HG03442 (cell line): Measurements from ENCODE around the gene GFPT2.

ENCODE experiments used
- ATAC-seq: cut with Tn5 transposase; IDR thresholded peaks from one replicate; pipeline ENCODE4 v1.9.1; 2021; ENCODE audit warnings: mild to moderate bottlenecking, moderate library complexity; ENCODE audit not compliant: unreplicated experiment

GFPT2 gene

DNA sequence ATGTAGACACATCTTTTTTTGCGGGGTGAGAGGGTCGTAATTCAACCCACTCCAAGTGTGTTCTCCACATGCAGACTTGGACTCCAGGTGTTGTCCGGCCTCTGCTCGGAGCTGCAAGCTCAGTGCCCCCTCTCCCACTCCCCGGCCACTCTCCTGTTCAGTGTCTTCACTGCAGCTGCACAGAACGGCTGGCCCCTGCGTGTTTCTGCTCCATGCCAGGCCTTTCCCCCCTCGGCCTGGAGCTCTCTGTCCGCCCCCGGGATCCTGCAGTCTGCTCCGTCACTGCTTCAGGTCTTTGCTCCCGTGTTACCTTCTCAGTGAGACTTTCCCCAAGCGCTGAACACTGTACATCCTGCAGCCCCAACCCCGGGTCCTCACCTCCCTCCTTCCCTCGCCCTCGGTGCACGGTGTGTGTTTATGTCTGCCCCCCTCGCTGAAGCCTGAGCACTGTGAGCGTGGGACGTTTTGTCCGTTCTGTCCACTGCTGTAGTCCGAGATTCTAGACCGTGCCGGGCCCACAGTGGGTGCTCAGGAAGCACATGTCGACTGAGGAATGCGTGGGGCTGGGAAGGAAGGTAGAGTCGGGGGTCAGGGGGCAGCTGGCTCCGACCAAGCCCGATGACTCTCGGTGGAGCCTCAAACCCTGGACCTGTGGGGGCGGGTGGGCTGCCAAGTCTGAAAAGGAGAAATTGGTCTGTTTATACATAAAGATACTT, 26.4 kb upstream of the GFPT2 start:
- ATAC-seq: no peak

GRCh38 chr5:180378438-180379344, 25.6 kb upstream of the GFPT2 start:
- ATAC-seq: no peak

GRCh38 chr5:180377556-180378197, 24.5 kb upstream of the GFPT2 start:
- no peak for ATAC-seq

DNA sequence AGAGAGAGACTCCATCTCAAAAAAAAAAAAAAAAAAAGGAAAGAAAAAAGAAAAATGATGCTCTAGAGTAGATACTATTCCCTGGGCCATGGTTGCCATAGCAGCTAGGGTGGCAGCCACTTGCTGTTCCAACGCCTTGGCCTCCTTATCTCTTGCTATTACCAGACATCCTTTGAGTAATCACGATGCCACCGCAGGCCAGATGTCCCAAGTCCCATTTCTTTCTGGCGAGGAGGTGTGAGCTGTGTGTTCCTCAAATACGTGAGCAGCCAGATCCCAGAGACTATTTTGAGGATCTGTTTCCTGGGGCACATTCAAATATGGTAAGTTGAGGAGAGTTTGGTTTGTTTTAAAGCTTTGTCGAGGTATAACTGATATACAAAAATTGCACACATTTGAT, 23.4 kb upstream of the GFPT2 start:
- no peak for ATAC-seq

DNA sequence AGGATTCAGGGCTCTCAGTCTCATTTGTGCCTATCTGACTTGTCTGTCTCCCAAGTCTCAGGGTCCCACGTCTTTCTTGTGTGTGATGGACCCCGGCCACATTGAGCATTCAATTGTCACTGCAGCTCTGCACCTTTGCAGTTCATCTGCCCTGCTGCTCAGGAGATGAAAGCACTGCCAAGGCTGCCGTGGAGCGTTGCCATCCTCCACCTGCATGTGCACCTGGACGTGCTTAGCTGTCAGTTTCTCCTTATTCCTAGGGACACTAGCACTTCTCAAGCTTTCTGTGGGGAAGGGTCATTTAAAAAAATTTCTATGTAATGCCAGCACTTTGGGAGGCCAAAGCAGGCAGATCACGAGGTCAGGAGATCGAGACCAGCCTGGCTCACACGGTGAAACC, 22.8 kb upstream of the GFPT2 start:
- no peak for ATAC-seq

- ATAC-seq: no peak
These were observed 22.2 kb upstream of the GFPT2 start for GRCh38 chr5:180375291-180375690.

- ATAC-seq: no peak
These were observed 20.7 kb upstream of the GFPT2 start for GRCh38 chr5:180373870-180374269.

DNA sequence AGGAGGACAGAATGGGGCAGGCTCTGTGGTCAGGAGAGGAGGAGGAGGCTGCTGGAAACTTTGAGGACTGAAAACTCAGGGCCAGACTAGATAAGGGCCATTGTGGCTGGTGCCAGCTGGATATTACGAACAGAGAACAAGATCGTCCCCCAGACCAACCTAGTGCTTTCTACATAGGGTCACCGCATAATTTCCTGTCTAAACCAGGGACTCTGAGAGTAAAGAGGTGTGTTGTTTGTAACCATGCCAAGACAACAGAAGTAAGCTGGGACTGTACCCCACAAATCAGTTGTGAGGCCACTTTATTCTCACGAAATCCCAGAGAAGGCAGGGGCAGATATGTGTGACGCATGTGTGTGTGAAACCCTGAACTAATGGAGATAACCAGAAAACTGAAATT, 20.3 kb upstream of the GFPT2 start:
- no peak for ATAC-seq

GRCh38 chr5:180371949-180372348, 18.8 kb upstream of the GFPT2 start:
- no peak for ATAC-seq

DNA sequence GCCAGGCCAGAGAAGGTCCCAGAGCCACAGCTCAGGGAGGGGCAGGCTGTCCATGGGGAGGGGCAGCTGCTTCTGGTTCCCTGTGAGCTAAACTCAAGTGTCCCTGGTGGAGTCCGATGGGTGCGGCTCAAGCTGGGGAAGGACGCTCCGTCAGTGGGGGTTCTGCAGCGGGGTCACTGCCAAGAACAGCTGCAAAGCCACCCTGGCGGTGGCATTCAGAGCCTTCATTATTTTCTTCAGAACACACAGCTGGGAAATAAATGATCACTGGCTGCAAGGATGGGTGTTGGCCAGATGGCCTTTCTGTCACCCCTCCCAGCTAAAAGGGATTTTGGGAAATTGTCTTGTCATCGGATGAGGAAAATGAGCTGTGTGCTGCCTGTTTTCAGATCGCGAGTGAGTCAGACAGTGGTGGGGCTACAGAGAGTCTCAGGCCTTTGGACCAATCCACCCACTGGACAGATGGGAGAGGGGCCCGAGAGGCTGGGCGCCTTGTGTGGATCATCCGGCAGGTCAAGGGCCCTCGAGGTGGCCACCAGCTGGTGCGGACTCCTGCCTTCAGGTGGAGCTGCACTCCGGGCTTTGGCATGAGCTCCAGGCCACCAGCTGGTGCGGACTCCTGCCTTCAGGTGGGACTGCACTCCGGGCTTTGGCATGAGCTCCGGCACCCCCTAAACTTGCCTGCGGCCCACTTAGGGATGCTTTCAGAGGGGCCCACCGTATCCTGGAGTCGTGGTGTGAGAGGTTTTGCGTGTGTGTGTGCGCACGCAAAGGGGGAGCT, 17.9 kb upstream of the GFPT2 start:
- no peak for ATAC-seq

DNA sequence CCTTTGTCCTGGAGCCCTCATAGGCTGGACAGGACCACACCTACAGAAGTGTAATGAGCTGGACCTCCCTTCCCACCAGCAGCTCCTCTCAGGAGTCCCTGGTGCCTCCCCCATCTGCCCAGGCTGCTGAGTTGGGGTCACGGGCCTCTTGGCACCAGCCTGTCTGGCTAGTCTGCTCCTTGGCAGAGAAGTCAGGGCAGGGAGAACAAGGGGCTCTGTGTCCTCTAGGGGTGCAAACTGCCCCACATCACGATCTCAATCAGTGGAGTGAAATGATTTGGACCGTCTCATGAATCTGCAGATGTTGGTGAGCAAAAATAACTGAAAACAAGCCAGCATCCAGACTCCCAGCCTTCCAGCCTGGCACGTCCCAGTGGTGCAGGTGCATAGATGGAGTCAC, 14.9 kb upstream of the GFPT2 start:
- ATAC-seq: no peak

GRCh38 chr5:180367300-180367699, 14.2 kb upstream of the GFPT2 start:
- ATAC-seq: no peak

- ATAC-seq: no peak
These were observed 13.2 kb upstream of the GFPT2 start for GRCh38 chr5:180366326-180366725.

GRCh38 chr5:180365829-180366228, 12.7 kb upstream of the GFPT2 start:
- ATAC-seq: no peak

- no peak for ATAC-seq
These were observed 11.2 kb upstream of the GFPT2 start for GRCh38 chr5:180364306-180364856.

DNA sequence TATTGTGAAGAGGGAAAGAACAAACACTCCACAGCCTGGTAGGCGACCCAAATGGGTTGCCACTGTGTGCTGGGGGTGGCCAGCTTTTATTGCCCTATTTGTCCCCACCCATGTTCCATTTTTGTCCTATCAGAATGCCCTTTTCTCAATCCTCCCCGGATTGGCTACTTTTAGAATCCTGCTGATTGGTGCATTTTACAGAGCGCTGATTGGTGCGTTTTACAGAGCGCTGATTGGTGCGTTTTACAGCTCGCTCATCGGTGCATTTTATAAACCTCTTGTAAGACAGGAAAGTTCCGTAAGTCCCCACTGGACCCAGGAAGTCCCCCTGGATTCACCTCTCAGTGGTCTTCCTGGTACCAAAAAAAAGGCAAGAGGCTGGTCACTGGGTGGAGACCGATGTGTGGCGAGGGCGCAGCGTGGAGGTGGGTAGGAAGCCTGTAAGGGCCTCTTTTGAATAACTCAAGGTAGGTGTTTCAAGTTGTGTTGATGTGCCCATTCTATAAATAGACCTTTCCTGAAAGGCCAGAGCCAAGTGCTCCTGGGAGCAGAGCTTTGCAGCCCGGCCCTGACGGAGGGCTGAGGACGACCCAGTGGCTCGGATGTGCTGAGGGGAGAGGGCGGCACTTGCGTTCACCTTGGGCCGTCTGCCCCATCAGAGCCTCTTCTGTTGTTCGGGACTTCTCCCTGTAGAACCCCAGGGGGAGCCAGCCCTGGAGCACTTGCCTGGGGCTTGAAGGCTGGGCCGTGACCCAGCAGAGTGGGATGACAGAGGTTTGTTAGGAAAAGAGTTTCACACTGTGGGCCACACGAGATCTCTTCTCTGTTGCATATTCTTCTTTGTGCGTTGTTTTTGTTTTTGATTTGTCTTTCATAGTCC, 7.2 kb upstream of the GFPT2 start:
- no peak for ATAC-seq

DNA sequence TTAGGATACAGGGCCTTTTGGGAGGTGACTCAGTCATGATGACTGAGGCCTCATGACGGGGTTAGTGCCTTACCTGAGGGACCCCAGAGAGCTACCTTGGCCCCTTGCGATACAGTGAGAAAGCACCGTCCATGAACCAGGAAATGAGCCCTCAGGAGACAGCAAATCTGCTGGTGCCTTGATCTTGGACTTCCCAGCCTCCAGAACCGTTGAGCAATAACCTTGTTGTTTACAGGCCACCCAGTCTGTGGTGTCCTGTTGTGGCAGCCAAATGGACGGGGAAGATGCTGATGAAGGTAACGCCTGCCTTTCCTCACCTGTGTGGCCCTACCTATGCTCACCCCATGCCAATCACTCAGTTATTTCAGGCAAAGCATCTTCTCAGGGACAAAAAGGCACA, 5.6 kb upstream of the GFPT2 start:
- no peak for ATAC-seq

DNA sequence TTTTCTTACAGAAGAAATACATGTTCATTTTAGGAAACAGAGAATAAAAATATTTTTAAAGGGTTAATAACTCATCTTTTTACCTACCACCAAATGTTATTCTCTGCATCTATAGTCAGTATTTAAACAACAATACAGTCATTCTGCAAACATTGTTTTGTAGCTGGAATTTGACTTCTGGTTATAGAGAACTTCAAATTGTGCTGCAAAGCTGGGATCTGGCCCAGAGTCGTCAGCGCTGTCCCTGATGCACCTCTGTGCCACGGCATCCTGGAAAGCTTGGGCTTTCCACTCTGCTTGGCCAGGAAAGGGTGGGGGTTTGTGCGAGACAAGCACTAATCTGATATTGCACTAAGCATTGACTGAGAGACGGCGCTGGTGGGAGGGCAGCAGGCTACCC, 5.0 kb upstream of the GFPT2 start:
- ATAC-seq: no peak

DNA sequence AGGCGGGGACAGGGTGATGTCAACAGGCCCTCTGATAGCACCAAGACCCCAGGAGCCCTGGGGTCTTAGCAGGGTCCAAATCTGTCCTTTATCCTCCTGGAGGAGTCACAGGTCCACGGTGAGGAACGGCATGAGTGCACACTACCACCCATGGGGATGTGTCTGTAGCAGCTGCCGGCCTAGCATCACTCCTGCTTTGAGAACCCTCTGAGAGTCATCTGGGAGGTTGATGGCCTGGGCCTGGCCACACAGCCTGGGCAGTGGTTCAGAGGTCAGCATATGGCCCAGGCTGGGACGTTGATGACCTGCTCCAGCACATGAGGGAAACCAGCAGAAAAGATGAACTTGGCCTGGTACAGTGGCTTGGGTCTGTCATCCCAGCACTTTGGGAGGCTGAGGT, 1.8 kb upstream of the GFPT2 start:
- no peak for ATAC-seq

DNA sequence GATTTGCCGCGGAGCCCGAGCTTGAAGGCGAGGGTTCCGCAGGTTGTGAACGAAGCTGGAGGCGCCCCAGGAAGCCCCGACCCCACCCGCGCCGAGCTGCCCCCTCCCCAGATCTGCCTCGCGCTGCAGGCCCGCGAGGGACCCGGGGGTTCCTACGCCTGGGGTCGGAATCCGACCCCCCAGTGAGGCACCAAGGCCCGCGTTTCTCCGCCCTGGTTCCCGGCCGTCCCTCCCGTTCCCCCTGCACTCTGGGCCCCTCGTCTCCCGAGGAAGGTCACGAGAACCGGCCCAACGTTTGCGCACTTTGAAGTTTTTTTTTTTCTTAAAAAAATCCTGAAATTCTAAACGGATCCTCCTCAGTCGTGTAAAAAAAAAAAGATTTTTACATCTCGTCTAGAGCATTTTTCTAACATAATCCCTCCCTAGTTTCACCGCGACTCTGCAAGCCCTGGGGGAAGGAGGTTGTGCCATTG, 880 bp upstream of the GFPT2 start:
- no peak for ATAC-seq
